Stimulated activated CD4-positive, alpha-beta T cell treated with anti-CD3 and anti-CD28 coated beads, Interleukin-4, amount 100 ng/mL, for 48 hours (primary cell): Measurements from ENCODE around the gene CNTN4.
"Not testable (repeated sequence)": the region's sequence is repeated elsewhere in the genome, so short reads cannot be mapped to it uniquely, and the experiment has no call there.

Experiments
- DNase-seq, 2 donors: peaks; one replicate each; pipeline ENCODE4 v3.0.0-alpha.2; 2020; ENCODE audit warnings: low read depth in 2 of 2

CNTN4 gene

DNA sequence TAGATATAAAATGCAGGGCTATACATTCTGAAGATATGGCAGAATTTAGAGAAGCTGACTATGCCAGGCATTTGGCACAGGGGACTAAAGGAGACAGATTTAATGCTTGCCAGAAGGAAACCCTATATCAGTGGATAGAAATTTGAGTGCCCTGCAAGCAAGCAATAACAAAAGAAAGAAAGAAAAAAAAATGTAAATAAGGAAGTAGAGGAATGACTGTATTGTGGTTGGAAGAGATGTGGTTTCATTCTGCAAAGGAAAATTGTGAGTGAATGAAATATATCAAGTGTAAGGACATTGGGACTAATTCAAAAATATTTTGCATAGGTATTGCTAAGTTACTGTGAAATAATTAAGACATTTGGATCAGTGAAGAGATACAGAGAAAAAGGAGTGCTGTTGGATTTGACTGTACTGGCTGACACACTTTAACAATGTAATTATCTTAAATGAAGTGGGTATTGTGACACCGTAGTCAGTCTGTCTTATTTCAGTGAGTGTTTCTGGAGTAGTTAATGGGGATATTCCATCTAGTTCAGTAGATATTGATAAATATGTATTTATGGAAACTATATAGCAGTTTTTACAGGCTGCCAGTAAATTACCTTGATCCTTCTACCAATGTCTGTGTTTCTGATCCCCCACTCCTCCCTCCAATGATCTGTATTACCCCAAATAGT is 418.2 kb downstream of the CNTN4 start:
- DNase-seq = no peak

DNA sequence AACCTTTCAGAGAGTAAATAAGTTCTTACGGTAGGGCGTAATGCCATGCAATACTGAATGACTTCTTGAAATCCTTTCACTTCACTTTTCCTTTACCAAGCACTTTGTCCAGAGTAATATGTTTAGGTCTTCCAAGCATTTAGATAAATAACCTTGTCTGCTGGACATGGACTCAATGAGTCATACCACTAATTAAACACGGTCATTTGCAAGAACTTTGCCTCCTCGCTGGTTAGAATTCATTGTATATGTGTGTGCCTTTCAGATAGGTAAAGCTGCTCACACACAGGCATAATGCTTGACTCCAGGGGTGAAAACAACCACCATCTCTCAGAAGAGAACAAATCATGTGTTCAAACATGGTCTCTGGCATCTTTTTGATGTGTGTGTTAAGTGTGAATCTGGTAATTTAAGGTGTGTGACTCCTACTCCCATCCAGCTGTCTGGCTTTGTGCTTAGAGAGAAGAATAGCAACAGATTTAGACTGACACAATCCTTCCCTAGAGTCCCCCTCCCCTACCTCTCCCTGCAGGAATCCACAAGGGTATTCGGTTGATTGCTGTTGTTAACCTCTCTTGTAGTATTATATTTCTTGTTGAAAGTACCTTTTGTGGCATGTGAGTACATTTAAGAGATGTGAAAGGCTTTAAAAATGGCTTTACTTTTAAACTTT is 419.0 kb downstream of the CNTN4 start:
- DNase-seq = no peak

DNA sequence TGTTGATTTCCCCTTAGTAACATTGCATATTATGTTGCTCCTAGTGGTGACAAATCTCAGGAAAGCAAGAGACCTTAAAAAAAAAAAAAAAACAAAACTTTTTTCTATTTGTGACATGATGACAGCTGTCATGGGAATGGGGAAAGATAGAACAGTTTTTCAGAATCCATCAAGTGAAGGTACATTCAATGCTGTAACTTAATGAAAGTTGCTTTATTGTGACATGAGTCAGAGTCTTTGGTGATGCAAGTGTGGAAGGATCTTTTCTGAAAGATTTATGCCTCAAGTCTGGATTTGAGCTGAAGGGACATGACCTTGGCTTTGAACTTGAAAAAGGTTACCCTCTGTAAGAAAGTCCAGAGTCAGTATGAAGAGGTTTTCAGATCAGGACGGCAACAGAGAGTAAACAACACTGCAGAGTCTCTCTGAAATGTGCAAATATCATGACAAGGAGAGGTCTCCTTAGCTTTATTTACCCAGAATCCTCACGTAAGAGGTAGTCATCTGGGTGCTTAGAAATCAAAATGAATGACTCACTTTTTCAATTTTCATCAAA is 424.7 kb downstream of the CNTN4 start:
- no peak for DNase-seq

DNA sequence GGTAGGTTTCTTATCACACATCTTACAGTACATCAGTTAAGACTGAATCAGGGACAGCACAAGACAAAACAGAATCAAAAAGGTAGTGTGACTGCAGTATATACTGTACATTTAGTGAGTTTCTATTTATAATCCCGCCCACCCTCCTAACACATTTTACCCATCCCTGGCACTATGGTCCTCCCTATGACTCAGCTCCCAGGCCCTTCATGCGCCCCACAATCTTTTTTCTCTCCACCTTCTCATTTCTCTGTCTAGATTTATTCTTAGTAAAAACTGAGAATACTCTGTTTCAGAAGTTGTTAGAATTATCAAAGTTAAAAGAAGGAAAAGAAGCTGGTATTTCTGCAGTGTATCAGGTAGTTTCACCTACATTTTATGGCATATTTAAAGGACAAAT is 427.3 kb downstream of the CNTN4 start:
- no peak for DNase-seq

DNA sequence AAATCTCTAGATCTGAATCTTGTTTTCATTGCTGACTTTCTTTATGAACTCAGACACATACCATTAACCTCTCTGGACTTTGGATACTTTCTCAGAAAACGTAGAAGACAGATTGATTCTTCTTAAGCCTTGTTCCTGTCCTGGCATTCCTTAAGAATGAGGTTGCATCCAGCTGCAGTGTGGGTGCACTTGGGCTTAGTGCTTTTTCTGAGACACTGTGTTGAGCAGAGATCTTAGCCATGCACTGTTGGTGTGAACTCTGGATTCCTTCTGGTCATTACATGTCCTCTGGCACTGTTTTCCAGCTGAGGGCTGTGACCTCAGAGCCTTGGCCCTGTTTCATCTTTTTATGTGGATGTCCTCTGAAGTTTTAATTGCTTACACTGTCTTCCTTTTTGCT is 428.3 kb downstream of the CNTN4 start:
- no peak for DNase-seq

DNA sequence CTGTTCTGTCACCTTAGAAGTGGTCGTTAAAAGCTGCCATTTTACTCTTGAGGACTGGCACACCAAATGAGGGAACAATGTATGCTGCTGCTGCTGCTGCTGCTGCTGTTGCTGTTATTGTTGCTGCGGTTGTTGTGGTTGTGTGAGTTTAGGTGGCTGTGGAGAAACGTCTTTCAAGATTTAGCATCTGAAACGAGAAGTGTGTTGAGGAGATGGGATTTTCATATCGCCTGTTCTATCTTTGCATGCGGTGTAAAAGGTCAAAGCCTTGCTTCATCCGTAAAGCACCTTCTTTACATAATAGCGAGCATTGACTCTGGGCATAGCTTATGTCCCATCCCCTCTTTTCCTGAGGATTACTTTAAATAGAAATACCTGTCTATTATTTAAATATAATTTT is 428.7 kb downstream of the CNTN4 start:
- not testable (repeated sequence) for DNase-seq

DNA sequence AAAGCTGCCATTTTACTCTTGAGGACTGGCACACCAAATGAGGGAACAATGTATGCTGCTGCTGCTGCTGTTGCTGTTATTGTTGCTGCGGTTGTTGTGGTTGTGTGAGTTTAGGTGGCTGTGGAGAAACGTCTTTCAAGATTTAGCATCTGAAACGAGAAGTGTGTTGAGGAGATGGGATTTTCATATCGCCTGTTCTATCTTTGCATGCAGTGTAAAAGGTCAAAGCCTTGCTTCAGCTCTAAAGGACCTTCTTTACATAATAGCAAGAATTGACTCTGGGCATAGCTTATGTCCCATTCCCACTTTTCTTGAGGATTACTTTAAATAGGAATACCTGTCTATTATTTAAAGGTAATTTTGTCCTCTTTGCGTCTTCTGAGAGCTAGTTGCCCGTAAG is 436.1 kb downstream of the CNTN4 start:
- not testable (repeated sequence) for DNase-seq

DNA sequence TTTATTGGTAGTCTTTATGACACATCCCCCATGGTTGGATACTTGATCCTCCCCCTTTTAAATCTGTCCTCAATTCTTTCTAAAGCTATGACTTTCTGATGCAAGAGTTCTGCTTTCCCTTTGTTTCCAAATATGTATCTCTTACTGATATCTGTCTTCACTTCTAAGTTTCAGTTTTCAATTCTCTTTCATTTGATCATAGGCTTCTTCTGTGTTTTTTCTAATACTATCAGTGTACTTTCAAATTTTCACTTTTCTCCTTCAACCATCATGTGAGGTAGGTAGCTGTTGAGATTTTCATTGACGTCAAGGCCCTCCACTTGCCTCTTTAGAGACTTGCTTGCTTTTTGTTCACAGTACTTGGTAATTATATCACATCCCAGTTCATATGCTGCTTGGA is 436.5 kb downstream of the CNTN4 start:
- DNase-seq = no peak

DNA sequence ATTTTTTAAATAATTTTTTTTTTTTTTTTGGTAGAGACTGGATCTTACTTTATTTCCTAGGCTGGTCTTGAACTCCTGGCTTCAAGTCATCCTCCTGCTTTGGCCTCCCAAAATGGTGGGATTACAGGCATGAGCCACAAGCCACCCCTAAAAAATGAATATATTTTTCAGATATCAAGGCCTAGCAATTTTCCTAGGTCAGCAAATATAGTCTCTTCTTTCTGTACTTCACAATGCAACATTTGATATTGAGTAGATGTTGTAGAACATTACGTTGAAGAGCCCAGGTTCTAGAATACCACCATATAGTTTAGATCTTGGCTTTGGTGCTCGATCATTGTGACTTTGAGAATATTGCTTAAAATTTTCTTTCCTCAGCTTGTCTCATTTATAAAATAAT is 437.9 kb downstream of the CNTN4 start:
- no peak for DNase-seq

DNA sequence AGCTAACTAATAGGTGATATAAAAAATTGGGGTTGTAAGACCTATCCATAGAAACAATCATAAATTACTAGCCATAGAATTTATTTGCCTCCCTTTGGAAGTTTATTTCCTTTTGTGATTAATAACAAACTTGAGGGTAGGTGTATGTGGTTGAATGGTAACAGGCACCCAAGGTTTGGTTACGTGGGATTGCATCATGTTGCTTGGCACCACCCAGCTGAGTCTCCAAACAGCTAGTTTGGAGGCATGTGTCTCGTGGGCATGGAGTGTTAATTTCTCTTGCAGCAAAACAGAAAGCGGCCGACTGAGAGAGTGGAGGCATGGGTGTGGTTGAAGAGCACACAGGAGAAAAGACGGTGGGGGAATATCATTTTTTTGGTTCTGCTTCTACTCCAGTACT is 441.4 kb downstream of the CNTN4 start:
- no peak for DNase-seq

DNA sequence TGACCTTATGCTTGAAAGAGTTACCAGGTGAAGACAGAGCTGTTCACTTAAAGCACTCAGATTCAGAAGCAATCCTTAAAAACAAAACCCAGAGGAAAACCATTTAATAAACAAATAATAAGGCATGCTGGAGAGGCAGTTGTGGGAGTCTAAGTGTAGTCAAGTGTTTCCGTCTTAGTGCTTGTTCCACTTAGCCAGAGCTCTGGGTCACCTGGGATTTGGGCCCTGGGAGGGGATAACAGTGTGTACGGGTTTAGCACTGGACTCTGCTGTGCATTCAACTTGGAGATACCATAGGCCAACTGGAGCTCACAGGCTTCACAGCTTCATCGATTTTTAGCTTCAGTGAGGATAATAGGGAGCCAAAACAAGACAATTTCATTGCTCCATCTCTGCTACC is 444.6 kb downstream of the CNTN4 start:
- DNase-seq = no peak

DNA sequence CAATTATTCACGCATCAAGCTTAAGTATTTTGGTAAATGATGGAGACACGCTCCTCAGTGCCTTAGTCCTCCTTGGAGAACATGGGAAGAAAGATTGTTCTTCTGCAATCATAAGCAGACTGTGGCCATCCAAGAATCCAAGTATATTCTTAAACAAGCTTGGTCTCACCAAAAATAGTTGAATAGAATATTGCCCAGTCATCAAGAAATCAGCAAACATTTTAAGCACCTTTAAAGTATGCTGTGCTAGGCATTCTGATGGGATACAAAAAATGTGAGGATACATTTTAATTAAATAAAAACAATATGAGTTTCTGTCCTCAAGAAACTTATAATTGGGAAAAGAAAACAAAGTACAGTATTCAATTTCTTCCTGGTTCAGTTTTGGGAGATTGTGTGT is 445.5 kb downstream of the CNTN4 start:
- DNase-seq = no peak

DNA sequence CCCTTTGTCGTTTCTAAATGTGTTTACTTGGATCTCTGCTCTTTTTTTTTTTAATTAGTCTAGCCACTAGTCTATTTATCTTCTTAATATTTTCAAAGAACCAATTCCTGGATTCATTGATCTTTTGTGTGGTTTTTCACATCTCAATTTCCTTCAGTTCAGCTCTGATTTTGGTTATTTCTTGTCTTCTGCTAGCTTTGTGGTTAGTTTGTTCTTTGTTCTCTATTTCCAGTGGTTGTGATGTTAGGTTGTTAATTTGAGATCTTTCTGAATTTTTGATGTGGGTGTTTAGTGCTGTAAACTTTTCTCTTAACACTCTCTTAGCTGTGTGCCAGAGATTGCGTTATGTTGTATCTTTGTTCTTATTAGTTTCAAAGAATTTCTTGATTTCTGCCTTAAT is 446.1 kb downstream of the CNTN4 start:
- no peak for DNase-seq

DNA sequence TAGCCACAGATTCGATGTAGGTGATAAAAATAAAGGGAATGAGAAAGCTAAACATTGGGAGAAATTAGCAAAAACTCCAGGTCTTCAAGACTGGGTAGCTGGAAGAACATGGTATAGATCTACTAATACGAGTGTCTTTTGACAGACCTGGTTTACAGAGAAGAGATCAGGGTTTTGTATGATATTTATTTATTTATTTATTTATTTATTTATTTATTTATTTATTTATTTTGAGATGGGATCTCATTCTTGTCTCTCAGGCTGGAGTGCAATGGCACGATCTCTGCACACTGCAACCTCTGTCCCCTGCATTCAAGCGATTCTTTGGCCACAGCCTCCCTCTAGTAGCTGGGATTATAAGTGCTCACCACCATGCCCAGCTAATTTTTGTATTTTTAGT is 448.4 kb downstream of the CNTN4 start:
- no peak for DNase-seq

DNA sequence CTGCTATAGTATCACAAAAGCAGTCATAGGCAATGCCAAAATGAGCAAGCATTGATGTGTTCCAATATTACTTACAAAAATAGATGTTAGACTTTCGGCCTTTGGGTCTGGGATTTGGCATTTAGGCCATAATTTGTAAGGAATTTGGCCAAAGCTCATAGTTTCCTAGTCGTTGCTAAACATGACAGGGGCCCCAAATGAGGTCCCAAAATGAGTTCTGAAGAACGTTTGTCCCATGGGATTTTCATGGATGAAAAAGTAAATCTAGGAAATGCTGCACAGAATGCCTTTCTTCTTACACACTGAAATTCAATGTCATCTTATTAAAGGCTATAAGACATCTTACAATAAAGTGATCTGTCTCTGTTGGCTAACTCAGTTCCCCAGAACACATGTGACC is 456.0 kb downstream of the CNTN4 start:
- no peak for DNase-seq

DNA sequence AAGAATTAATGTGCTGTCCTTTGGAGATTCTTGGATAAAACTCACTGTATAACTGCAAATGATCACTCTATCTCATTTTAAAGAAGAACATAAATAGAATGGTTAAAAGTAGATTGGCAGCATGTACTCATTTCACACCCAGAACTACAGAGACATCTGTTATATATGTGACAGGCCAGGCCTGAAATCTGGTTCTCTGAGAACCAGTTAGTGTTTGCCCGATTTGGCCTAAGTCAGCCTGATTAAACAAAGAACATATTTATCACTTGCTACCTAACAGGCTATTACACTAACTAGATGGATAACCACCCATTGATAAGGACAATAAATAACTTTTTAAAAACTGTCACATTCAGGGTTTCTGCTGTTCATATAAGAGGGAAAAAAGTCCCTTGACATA is 460.1 kb downstream of the CNTN4 start:
- no peak for DNase-seq

DNA sequence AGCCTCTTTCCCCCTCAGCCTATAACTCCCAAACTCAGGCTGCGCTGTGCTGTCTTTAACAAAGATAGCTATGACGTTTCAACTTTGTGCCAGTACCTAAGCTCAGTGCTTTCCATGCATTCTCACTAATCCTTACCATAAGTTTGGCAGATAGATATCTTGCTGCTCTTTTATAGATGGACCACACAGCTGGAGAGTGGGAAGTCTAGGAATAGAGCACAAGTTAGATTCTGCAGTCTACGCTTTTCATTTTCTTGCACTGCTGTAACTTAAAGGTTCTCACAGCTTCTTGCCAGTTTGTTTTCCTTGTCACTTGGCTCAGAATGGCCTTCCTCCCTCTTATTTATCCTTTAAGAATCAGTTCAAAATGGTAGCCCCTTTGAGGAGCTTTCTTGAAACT is 468.8 kb downstream of the CNTN4 start:
- no peak for DNase-seq

DNA sequence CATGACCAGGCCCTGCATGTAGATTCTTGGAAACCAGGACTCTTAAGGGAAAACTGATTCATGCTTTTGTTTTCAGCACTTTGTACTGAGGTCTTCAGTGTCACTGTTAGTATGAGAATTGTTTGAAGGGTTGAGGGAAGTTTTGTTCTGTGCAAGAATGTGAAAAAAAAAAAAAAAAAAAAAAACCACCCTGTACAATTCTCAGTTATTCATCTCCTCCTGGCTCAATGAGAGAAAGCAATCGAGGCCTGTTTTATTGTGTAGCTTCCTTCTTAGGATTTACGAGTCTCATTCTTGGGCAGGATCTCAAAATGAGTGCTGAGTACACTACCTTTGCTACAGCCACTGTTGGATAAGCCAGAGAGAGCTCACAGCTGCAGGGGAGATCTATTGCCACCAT is 469.5 kb downstream of the CNTN4 start:
- DNase-seq = no peak

DNA sequence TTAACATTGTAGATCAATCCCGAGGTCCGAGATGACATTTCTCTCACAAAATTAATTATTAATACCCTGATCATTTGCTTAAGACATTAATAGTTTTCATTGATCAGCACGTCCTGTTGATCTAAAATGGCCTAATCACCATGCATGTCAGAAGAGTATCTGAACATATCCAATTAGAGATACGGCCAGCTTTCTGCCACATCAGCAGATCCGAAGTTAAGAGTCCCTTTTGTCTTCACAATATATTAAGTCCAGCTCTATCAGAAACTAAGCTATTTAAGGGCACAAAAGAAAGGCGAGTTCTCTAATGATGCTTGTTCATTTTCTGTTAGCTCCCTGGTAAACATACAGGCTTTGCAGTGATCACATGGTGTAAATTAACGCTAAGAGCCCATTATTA is 470.3 kb downstream of the CNTN4 start:
- no peak for DNase-seq

DNA sequence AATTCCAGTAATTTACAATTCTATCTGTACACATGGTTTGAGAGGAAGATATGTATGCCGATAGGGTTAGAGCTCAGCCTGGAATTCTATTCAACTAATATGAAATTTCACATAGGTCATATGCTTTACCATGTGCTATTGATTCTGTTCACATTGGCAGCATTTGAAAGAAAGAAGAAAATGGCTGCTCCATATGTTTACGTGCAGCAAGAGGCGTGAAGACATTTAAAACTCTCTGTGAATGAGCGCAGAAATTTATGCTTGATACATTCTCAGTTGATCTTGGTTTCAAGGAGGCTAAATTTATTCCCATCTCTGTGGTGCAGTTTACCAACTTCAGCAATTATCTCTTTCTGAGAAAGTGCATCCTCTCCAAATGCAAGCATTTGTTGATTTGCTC is 478.9 kb downstream of the CNTN4 start:
- no peak for DNase-seq

DNA sequence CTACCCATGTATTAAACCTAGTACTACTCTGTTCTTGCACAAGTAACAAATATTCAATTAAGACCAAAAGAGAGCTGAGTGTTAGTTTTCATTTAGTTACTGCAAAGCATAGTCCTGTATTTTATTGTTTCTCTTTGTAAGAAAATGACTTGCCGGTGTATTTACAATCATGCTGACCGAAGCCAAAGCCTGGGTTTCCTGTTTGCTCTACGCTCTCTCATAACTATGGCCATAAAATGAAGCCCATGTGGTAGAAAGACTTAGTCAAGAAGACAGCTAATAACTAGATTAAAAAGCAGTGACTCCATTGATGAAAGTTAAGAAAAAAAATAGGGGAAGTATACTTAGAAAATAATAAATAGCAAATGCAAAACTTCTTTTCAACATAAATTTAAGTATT is 479.9 kb downstream of the CNTN4 start:
- no peak for DNase-seq

DNA sequence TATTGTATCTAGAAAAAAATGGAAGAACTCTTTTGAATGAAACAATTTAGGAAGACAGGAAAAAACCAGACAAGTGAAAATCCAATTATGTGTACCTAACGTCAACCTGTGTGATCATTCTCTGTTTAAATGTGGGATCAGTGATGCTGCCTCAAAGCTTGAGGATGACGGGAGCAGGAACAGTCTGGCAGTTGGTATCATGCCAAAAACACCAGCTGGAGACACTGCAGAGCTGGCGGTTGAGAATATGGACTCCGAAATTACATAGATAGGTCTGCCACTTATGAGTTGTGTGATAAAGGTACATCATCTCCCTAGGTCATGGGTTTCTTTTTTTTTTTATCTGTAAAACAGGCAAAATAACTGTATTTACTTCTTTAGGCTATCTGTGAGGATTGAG is 480.5 kb downstream of the CNTN4 start:
- no peak for DNase-seq

DNA sequence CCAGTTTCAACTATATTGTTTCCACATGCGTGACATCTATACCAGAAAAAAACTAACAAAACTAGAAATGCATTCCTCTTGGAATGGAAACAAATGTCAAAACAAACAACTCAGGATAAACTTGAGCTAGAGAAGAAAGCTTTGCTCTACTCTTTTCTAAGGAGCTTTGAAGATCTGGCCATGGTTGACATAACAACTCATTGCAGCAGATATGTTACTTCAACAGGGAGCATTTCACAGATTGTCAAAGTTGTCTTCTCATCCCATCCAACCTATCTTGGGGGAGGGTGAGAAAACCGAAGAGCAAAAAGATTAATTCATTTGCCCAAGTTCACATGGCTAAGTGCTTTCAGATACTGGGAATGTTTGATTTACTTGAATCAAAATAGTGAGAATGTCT is 484.4 kb downstream of the CNTN4 start:
- no peak for DNase-seq
